GM18951 (cell line): ENCODE results near the gene TSPAN31.

Experiments
- POLR2A ChIP-seq: IDR thresholded peaks from 4 replicates; pipeline ENCODE4 v1.6.1; 2011; ENCODE audit warnings: mild to moderate bottlenecking; ENCODE audit not compliant: insufficient read length, insufficient read depth; ENCODE audit errors: extremely low read depth
- in situ Hi-C: fragments of 300-500 bp; cut with MboI; formaldehyde crosslinking; loops from one replicate; pipeline ENCODE4 v1.12.0; 2022; ENCODE audit warnings: low sequenced_read_pairs, mixed read lengths, inconsistent platforms; ENCODE audit not compliant: unreplicated experiment

The TSPAN31 gene

DNA sequence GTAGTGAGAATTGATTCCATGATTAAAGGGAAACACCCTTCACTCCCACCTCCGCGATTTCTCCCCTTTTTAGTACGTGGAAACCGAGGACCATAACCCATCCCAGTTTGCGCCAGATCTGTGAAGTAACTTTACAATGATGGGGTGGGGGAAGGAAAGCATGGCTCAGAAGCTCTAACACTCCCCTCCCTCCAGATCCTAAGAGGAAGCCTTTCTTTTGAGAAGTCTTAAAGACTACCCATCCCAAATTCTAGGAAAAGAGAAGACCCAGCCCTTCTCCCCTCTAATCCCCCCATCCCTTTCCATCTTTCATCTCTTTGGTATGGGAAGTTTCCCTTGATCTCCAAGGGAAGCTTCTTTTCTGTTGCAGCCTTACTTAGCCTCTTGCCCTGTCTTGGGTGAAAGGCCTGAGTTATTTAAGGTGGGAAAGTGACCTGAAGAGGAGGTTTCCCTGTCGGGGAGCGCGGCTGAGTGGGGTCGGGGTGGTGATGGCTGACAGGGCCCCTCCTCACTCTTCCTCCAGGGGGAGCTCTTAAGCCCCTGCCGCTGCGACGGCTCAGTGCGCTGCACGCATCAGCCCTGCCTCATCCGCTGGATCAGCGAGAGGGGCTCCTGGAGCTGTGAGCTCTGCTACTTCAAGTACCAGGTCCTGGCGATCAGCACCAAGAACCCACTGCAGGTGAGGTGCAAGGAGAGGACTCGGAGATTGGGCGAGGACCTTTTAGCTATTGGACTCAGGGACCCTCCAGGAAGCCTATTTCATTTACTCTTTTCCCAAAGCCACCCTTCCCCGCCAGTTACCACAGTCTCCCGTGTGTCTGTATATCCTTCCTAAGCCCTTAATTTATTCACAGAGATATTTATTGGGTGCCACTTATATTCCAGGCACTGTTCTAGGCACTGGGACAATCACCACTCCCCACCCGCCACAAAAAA, 11.8 kb downstream of the TSPAN31 start:
- in situ Hi-C loops: no loop called here

DNA sequence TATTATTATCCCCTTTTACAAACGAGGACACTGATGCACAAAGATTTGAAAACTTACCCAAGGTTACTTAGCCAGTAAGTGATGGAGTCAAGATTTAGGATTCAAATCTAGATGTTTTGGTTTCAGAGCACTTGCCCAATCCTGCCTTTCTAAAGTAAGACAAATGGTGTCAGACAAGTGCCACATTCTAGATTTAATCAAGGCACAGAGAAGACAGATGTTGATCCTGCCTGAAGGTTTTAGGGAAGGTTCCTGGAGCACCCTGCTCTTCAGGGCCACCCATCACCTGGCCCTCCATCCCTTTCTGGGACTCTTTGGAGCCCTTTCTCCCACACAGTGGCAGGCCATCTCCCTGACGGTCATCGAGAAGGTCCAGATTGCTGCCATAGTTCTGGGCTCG, 12.9 kb downstream of the TSPAN31 start:
- TF ChIP-seq POLR2A: no peak
- in situ Hi-C loops: no loop called here

More for the DNA sequence above, 11.8 kb downstream of the TSPAN31 start:
- no peak for TF ChIP-seq POLR2A

DNA sequence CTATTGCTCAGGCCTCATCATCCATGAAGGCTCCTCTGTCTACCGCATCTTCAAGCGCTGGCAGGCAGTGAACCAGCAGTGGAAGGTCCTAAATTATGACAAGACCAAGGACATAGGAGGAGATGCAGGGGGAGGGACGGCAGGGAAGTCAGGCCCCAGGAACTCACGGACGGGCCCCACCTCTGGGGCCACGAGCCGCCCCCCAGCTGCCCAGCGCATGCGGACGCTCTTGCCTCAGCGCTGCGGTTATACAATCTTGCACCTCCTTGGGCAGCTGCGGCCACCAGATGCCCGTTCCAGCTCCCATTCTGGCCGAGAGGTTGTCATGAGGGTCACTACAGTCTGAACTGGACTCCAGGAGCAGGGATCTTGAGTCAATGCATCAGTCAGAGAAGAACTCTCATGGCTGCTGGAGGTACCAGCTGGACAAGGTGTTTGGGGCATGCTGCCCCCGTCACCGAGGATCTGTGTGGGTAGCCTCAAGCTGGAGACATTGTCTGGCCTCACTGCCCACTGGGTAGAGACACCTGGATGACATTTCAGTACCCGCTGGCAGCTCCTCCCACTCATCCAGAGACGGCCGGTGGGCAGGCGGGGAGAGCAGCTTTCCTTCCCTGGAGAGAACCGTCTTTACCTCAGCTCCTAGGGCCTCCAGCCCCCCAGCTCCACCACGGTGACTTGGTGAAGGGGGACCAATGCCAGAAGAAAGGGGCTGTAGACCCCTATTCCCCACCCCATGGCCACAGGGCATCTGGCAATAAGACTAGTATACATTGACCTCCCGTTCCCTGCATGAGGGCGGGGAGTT, 13.9 kb downstream of the TSPAN31 start:
- no peak for TF ChIP-seq POLR2A
- in situ Hi-C loops: no loop called here

DNA sequence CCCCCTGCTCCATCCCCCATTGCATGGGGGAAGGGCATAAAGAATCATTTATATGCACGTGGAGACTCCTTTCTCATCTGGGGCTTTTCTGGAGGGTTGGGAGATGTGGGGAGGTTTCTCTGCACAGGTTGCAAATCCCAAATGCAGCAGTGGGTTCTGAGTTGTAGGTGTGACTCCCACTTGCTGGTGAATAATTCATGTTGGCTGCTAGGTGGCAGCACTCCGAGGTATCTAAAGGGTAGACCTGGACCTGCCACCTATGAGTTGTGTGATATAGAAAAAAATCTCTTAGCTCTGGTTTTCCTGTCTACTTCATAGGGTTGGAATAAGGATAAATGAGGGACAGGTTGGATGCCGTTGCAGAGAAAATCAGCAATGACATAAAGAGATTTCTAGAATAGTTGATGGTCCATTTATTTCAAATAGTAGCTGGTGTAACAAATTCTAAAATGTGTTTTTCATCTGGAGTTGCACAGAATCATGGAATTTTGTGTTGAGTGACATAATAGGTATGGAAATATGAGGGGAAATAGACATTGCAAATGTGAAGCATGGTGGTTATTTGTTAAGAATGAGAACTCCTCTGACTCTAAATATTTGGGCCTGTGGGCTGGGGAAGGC, 14.6 kb downstream of the TSPAN31 start:
- in situ Hi-C loops: no loop called here
- TF ChIP-seq POLR2A: no peak

DNA sequence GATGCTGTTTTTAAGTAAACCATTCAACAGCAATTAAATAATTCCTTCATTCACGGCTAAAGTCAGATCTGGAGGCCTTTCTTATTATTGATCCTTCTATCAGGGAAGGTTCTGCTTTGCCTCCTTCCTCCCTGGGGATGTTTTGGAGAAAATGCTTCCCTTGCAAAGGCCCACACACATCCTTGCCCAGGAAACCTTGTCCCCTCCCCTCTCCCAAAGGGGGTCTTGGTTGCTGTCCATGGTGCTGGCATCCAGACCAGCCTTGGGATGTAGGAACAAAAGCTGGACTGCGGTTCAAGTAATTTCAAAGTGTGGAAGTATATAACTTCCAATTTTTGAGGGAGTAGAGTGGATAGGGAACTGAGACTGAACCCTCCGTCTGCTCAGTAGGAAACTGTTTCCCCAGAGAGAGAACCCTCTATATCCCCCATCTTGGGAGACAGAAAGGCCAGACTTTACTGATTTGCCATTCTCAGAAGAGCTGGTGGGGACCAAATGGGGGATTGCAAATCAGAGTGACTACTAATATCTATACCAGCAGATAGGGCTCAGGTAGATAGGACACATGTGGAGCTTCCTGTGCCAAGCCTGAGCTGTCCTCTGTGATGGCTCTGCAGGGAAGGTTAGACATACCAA, 15.6 kb downstream of the TSPAN31 start:
- TF ChIP-seq POLR2A: no peak
- in situ Hi-C loops: no loop called here

DNA sequence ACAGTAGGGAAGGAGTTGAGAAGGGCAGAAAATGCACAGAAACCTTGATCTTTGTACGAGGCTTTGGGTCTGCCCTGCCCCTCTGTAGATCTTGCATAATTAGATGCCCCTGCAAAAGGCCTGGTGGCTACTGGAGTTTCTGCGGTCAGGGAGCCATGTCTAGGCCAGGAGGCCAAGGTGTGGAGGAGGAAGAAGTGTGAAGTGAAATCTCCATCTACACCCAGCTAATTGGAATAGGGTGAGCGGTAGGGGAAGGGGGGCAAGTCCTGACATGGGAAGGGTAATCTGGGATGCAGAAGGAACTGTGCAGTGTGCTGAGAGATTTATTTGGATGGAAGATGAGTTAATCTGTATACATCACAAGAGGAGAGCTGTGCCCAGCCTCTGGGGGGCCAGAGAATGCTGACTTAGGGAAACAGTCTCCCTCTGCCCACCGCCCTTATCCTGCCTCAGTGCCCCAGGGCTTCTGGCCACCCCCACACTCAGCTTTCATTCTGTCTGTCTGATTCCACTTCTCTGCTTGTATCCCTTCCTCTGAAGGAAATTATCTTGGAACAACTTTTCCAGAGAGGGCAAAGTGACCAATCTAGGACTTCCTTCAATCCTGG, 16.7 kb downstream of the TSPAN31 start:
- no peak for TF ChIP-seq POLR2A
- in situ Hi-C loops: no loop called here

DNA sequence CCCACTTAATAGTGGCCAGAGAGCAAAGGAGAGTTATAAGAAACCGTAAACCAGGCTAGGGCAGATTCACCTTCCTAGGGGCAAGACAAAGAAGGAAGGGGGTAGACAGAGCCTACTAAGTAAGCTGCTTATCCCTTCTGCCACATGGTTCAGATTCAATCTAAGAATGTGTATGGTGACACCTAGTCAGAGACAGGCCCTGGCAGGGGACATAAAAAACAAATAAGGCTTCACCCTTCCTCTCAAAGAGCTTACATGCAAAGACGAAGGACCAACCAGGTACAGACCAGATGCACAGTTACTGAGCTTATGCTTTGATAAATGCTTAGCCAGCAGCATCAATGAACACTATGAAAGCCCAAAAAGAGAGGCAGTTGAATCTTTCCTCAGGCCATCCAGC, 17.6 kb downstream of the TSPAN31 start:
- no peak for TF ChIP-seq POLR2A
- in situ Hi-C loops: no loop called here

DNA sequence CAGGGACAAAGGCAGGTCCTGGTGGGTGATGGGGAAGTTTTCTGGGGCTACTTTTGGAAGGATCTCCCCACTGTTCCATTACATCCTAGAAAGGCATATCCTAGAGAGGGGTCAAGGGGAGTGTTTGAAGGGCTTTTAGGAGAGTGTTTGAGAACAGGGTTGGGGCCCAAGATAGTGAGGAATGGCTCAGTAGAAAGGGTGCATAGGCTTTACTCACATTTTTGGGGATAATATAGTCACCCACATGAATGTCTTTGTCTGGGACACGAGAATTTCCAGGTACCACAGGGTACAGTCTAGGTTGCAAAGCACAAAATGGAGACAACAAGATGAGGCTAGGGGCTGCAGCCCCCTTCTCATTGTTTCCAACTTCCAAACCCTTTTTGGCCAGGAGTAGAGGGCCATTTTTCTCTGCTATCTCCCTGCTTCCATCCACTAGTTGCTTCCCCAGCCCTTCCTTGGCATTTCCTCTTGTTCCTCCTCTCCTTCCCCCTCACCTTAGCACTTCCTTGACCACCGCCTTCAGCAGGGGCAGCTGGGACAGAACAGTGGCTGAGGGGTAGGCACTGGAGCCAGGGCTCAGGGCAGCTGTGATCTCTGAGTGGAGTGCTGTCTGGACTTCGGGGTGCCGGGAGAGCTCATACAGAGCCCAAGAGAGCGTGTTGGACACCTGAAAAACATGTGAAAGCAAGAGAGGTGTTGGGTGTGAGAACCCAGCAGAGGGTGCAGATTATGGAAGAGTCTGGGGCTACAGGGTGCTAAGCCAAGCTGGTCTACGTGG, 19.2 kb downstream of the TSPAN31 start:
- in situ Hi-C loops: no loop called here
- no peak for TF ChIP-seq POLR2A

DNA sequence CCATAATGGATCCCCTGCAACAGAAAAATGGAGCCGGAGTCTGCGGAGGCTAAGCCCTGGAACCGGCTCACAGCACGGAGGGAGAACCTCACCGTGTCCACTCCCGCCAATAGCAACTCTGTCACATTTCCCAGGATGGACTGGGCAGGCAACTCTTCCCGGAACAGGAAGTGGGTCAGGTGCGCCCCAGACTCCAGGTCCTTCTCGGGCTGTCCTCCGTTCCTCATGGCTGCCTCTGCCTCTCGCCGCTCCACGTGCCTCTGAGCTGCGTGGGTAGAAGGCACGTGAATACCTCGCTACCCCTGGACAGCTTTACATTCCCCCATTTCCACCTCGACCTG, 19.8 kb downstream of the TSPAN31 start:
- in situ Hi-C loops: no loop called here
- no peak for TF ChIP-seq POLR2A

DNA sequence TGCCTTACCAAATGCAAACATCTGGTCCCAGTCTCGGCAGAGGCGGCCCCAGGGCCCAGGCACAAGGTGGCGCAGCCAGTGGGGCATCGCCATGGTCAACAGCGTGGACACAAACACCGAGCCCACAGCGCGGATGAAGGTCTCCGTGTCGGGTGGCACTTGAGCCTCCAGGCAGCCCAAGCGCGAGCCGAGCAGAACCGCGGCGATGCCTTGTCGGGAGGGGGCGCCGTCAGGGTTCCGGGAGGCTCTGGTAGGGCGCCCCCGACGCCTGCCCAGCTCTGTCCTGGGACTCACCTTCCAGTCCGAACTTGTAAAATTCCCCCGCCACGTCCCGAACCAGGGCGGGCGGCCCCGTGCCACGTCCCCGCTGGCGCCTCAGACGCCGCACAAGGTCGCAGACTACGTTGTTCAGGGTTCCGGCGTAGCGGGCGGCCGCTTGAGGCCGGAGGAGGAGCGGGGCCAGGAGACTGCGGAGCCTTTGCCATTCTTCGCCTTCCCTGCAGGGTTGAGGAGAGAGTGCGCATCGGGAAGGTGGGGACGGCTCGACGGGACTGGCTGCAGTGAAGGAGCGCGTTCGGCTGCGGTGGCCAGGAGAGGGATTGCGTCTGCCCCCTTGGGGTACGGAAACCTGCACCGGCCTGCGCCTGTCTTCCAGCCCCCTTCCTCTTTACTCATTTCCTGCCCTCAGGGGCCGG, 20.3 kb downstream of the TSPAN31 start:
- no peak for TF ChIP-seq POLR2A
- in situ Hi-C loops: no loop called here

DNA sequence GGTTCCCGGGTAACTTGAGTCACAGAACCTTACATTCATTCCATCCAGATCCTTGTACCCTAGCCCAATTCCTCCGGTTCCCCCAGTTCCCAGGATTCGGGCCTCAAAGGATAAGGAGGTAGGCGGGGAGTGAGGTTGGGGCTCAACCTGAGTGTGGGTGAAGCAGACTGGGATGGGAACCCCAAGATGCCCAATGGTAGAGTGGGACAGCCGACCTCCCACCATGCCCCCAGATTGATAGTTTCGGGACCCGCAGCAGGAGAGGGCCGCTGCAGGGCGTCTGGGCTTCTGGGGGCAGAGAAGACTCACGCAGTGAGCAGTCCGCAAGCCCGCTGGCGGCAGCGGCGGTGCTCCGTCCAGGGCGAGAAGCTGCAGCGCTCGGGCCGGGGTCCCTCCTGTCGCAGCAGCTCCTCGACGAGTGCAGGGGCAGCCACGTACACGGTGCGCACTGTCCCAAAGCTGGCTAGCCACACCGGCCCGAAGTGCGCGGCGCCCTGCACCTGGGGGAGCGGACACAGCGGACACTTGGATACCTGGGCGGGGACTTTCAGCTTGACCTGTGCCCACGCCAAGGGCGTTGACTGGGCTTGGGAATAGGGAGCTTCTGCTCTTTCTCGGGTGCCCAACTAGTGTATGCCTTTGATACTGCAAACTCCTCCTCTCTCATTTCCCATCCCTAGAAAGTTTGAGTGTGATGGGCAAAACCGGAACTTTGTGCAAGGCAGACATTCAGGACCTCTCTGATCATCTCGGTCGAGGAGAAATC, 21.0 kb downstream of the TSPAN31 start:
- no peak for TF ChIP-seq POLR2A
- in situ Hi-C loops: no loop called here
